PC-3 (cell line): ENCODE results near the gene RBPMS2. TPM values are rescaled to one million over a fixed set of nuclear protein-coding genes. Genes with fewer than 3 reads are reported as not detected.

Experiments
- ATAC-seq: fragments of 200-7000 bp; cut with Tn5 transposase; 2 replicates; pipeline ENCODE4 v1.9.1; 2020; ENCODE audit warnings: mild to moderate bottlenecking, moderate library complexity
- BruUV-seq: library from RNA; stranded (reverse); fragments of 400-500 nt; replicated peaks from 2 replicates; lab custom pipeline; 2021; lab: Mats Ljungman, UMichigan
- CTCF ChIA-PET: fragments of 300-600 bp; sonication (Branson Sonifier 250); formaldehyde crosslinking; loops from one replicate; lab custom pipeline; 2022; ENCODE audit warnings: antibody characterized with exemption; lab: Charles Lee
- POLR2A ChIA-PET: fragments of 300-600 bp; sonication (Branson Sonifier 250); formaldehyde crosslinking; loops from one replicate; lab custom pipeline; 2022; ENCODE audit warnings: antibody characterized with exemption; ENCODE audit not compliant: unreplicated experiment; lab: Charles Lee
- DNase-seq: peaks from one replicate; pipeline ENCODE4 v3.0.0-alpha.2; 2015
- H2AFZ ChIP-seq: fragments of 300-600 bp; sonication (generic); 2 replicates; pipeline ENCODE4 v1.6.0; 2016; ENCODE audit warnings: antibody characterized with exemption, low read length
- H3F3A ChIP-seq: fragments of 300-600 bp; sonication (generic); one replicate; pipeline ENCODE4 v1.6.0; 2017; ENCODE audit warnings: antibody characterized with exemption, low read length, control low read depth, mild to moderate bottlenecking; ENCODE audit not compliant: unreplicated experiment
- H3K27ac ChIP-seq: fragments of 300-600 bp; sonication (generic); 2 replicates; pipeline ENCODE4 v1.5.1; 2016; ENCODE audit warnings: mild to moderate bottlenecking, low read length
- H3K27me3 ChIP-seq: fragments of 300-600 bp; sonication (generic); 2 replicates; pipeline ENCODE4 v1.6.1; 2016; ENCODE audit warnings: low read length, mixed read lengths
- H3K36me3 ChIP-seq: fragments of 300-600 bp; sonication (generic); 2 replicates; pipeline ENCODE4 v1.6.1; 2016; ENCODE audit warnings: low read depth, mixed run types, low read length, mixed read lengths
- H3K4me1 ChIP-seq: fragments of 300-600 bp; sonication (generic); 2 replicates; pipeline ENCODE4 v1.5.1; 2016; ENCODE audit warnings: low read length; ENCODE audit not compliant: insufficient read depth
- H3K4me2 ChIP-seq: fragments of 300-600 bp; sonication (generic); 2 replicates; pipeline ENCODE4 v1.6.0; 2016; ENCODE audit warnings: low read length
- H3K4me3 ChIP-seq: fragments of 300-600 bp; sonication (generic); 2 replicates; pipeline ENCODE4 v1.5.1; 2016; ENCODE audit warnings: mild to moderate bottlenecking, low read length, mixed read lengths
- H3K79me2 ChIP-seq: fragments of 300-600 bp; sonication (generic); 2 replicates; pipeline ENCODE4 v1.6.1; 2017; ENCODE audit warnings: low read length, mixed read lengths
- H3K9ac ChIP-seq: fragments of 300-600 bp; sonication (generic); 2 replicates; pipeline ENCODE4 v1.6.0; 2016; ENCODE audit warnings: mild to moderate bottlenecking, low read length
- H3K9me2 ChIP-seq: fragments of 300-600 bp; sonication (generic); replicated peaks from 2 replicates; pipeline ENCODE4 v1.6.1; 2016; ENCODE audit warnings: mixed run types, low read length, mixed read lengths
- H3K9me3 ChIP-seq: fragments of 300-600 bp; sonication (generic); 2 replicates; pipeline ENCODE4 v1.6.1; 2016; ENCODE audit warnings: low read length, mixed read lengths
- H4K20me1 ChIP-seq: fragments of 300-600 bp; sonication (generic); 2 replicates; pipeline ENCODE4 v1.6.1; 2016; ENCODE audit warnings: low read length, mixed read lengths
- CTCF ChIP-seq: fragments of 300-600 bp; sonication (generic); conservative IDR thresholded peaks from 2 replicates; pipeline ENCODE4 v1.5.1; 2017; ENCODE audit warnings: antibody characterized with exemption, low read depth, mild to moderate bottlenecking, low read length
- EZH2 ChIP-seq: fragments of 300-600 bp; sonication (generic); IDR thresholded peaks from one replicate; pipeline ENCODE4 v1.6.1; 2017; ENCODE audit warnings: antibody characterized with exemption, mild to moderate bottlenecking, low read length; ENCODE audit not compliant: unreplicated experiment
- EZH2phosphoT487 ChIP-seq: fragments of 300-600 bp; sonication (generic); IDR thresholded peaks from 2 replicates; pipeline ENCODE4 v1.6.1; 2018; ENCODE audit warnings: mild to moderate bottlenecking, antibody characterized with exemption, low read length, borderline replicate concordance
- intact Hi-C: fragments of 100-400 bp; cut with micrococcal nuclease; formaldehyde crosslinking; loops from 2 replicates; pipeline ENCODE4 v1.9.0; 2023
- total RNA-seq: library from RNA; depleted of rRNA; stranded (reverse); fragments of >200 nt; gene quantifications from 2 replicates; pipeline ENCODE4 v1.2.3, GENCODE V29; 2014

The RBPMS2 gene
- total RNA-seq, 1 experiment from 2014 or later = not detected

- no peaks in the 10 kb centered on the region for H3K9me2 ChIP-seq
- no peaks in the 10 kb centered on the region for H3K27me3 ChIP-seq
- no peak overlapping the region for H3K4me2 ChIP-seq
- H3K4me3 ChIP-seq = no peak overlapping the region
- intact Hi-C loops = no loop called here
- POLR2A ChIA-PET = no interaction called here
- ATAC-seq (no peak), DNase-seq (no peak)
- BruUV-seq = no TSS peak
- H3K27ac ChIP-seq = no peak overlapping the region
- CTCF ChIA-PET = no interaction called here
- no peaks in the 10 kb centered on the region for H3F3A ChIP-seq
- TF ChIP-seq EZH2phosphoT487 (no peak), CTCF (no peak), EZH2 (no peak)
- no peaks in the 10 kb centered on the region for H3K36me3 ChIP-seq
- H3K9me3 ChIP-seq = no peaks in the 10 kb centered on the region
- no peak overlapping the region for H3K9ac ChIP-seq
- no peak overlapping the region for H2AFZ ChIP-seq
- H3K4me1 ChIP-seq = no peaks in the 10 kb centered on the region
- H4K20me1 ChIP-seq = no peaks in the 10 kb centered on the region
- no peaks in the 10 kb centered on the region for H3K79me2 ChIP-seq
Measured at GRCh38 chr15:64761156-64761555, 14.2 kb downstream of the RBPMS2 start.

- no peaks in the 10 kb centered on the region for H3K27me3 ChIP-seq
- ATAC-seq (no peak), DNase-seq (no peak)
- H3K36me3 ChIP-seq = no peaks in the 10 kb centered on the region
- H3K27ac ChIP-seq = no peak overlapping the region
- CTCF ChIA-PET = no interaction called here
- no peak overlapping the region for H3K9ac ChIP-seq
- H3K9me2 ChIP-seq = no peaks in the 10 kb centered on the region
- POLR2A ChIA-PET = no interaction called here
- intact Hi-C loops = no loop called here
- H3K4me2 ChIP-seq = no peak overlapping the region
- no peaks in the 10 kb centered on the region for H4K20me1 ChIP-seq
- no peak overlapping the region for H3K4me3 ChIP-seq
- H3F3A ChIP-seq = no peaks in the 10 kb centered on the region
- no peaks in the 10 kb centered on the region for H3K9me3 ChIP-seq
- H2AFZ ChIP-seq = no peak overlapping the region
- no peaks in the 10 kb centered on the region for H3K4me1 ChIP-seq
- TF ChIP-seq CTCF = no peak
- no peak for TF ChIP-seq EZH2phosphoT487
- no peaks in the 10 kb centered on the region for H3K79me2 ChIP-seq
- no TSS peak for BruUV-seq
Measured at GRCh38 chr15:64760056-64760455, 15.3 kb downstream of the RBPMS2 start.

GRCh38 chr15:64755427-64755940, 19.9 kb downstream of the RBPMS2 start:
- Histone ChIP-seq H3K36me3 (no peaks in the 10 kb centered on the region), H4K20me1 (no peaks in the 10 kb centered on the region), H3K4me1 (no peaks in the 10 kb centered on the region), H3K9ac (no peak overlapping the region), H3K4me2 (no peak overlapping the region), H3K27ac (no peak overlapping the region), H3K79me2 (no peaks in the 10 kb centered on the region), H2AFZ (no peak overlapping the region), H3K27me3 (no peaks in the 10 kb centered on the region), H3K9me3 (no peaks in the 10 kb centered on the region), H3K9me2 (no peaks in the 10 kb centered on the region), H3K4me3 (no peak overlapping the region), H3F3A (no peaks in the 10 kb centered on the region)
- ATAC-seq (no peak), DNase-seq (no peak)
- ChIA-PET CTCF (no interaction called here), POLR2A (no interaction called here)
- BruUV-seq = no TSS peak
- TF ChIP-seq CTCF = no peak
- no peak for TF ChIP-seq EZH2
- TF ChIP-seq EZH2phosphoT487 = no peak
- intact Hi-C loops = no loop called here
